ENCODE results near the gene SLC22A3. TPM values are rescaled to one million over a fixed set of nuclear protein-coding genes. Genes with fewer than 3 reads are reported as not detected.

Gene SLC22A3
- total RNA-seq, 2 donors from 2014 or later, result not detected

GRCh38 chr6:160419488-160419887 lies 71.3 kb downstream of the SLC22A3 start:
- DNase-seq, result no peak
- no peaks in the 10 kb centered on the region for H3K36me3 Mint-ChIP-seq (ENCODE audit: low read depth)
- H3K9me3 ChIP-seq (ENCODE audit: control insufficient read depth, low read length, poor library complexity, severe bottlenecking), result no peaks in the 10 kb centered on the region
- ATAC-seq, result no peak
- no peak overlapping the region for H3K4me3 Mint-ChIP-seq
- no peaks in the 10 kb centered on the region for H3K4me1 Mint-ChIP-seq
- no peak overlapping the region for H3K27ac Mint-ChIP-seq
- peaks cover 16% of the 10 kb centered on the region for H3K27me3 Mint-ChIP-seq

DNA sequence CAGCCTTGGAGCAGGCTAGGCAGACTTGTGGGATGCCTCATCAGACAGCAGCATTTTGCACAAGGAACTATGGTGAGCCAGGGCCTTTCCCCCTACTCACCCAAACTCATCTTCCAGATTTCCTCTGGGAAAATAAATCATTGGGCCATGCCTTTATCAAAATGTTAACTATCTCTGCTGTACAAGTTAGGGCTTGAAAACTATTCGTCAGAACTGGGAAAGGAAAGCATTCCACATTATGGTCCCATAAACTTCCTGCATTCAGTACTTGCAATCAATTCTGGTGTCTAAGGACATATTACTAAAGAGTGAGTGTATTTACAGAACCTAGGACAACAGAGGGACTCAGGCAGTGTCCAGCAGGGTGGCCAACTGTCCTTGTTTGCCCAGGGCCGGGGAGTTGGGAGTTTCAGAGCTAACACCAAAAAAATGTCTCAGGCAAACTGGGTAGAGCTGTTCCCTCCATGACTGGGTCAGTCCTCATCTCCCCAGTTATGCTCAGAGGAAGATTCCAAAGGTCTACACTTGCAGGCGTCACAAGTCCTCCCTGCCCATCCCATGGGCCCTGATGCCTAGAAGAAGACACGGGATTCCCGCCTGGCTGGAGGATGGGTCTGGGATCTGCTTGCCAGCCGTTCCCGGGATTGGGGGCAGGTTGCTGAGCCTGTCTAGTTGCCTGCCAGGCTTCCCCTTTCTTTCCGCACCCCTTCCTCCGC lies 72.2 kb downstream of the SLC22A3 start:
- Mint-ChIP-seq H3K4me3 (no peak overlapping the region), H3K27me3 (peaks cover 16% of the 10 kb centered on the region)

GRCh38 chr6:160420969-160421556 lies 72.9 kb downstream of the SLC22A3 start:
- ATAC-seq, result no peak
- H3K27ac Mint-ChIP-seq, result no peak overlapping the region
- H3K4me3 Mint-ChIP-seq, result no peak overlapping the region

More for the DNA sequence above, 72.2 kb downstream of the SLC22A3 start:
- H3K27ac Mint-ChIP-seq, result no peak overlapping the region
- no peak for DNase-seq
- H3K4me1 Mint-ChIP-seq, result no peaks in the 10 kb centered on the region
- no peaks in the 10 kb centered on the region for H3K36me3 Mint-ChIP-seq (ENCODE audit: low read depth)
- ATAC-seq, result no peak
- H3K9me3 ChIP-seq (ENCODE audit: control insufficient read depth, low read length, poor library complexity, severe bottlenecking), result no peaks in the 10 kb centered on the region

GRCh38 chr6:160421854-160422253 lies 73.7 kb downstream of the SLC22A3 start:
- ATAC-seq, result no peak
- Mint-ChIP-seq H3K27me3 (peaks cover 20% of the 10 kb centered on the region), H3K36me3 (ENCODE audit: low read depth) (no peaks in the 10 kb centered on the region), H3K4me3 (no peak overlapping the region), H3K4me1 (peaks cover 9% of the 10 kb centered on the region), H3K27ac (no peak overlapping the region)
- H3K9me3 ChIP-seq (ENCODE audit: control insufficient read depth, low read length, poor library complexity, severe bottlenecking), result no peaks in the 10 kb centered on the region
- DNase-seq, result no peak

More at GRCh38 chr6:160420969-160421556, 72.9 kb downstream of the SLC22A3 start:
- no peaks in the 10 kb centered on the region for H3K36me3 Mint-ChIP-seq (ENCODE audit: low read depth)
- DNase-seq, result no peak
- H3K9me3 ChIP-seq (ENCODE audit: control insufficient read depth, low read length, poor library complexity, severe bottlenecking), result no peaks in the 10 kb centered on the region
- peaks cover 16% of the 10 kb centered on the region for H3K27me3 Mint-ChIP-seq
- peaks cover under 1% of the 10 kb centered on the region for H3K4me1 Mint-ChIP-seq

DNA sequence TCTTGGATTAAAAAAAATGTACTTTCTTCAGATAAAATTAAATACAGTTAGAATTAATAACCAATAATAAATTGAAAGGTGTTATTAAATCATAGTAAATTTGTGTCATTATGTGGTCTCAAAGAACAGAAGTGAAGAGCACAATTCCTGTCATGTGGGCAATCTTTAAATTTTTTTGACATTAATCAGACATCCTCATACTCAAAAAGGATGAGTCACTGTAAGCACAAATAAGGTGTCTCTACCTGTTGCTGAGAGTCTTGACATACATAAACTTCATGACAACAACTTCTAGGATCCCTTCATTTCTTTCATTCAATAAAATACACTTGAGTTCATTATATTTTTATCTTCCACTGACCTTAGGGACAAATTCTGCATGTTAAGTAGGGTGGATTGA lies 76.1 kb downstream of the SLC22A3 start:
- peaks cover 10% of the 10 kb centered on the region for H3K4me1 Mint-ChIP-seq
- DNase-seq (no peak), ATAC-seq (no peak)
- no peaks in the 10 kb centered on the region for H3K9me3 ChIP-seq (ENCODE audit: control insufficient read depth, low read length, poor library complexity, severe bottlenecking)
- no peak overlapping the region for H3K27ac Mint-ChIP-seq
- H3K36me3 Mint-ChIP-seq (ENCODE audit: low read depth), result no peaks in the 10 kb centered on the region
- H3K4me3 Mint-ChIP-seq, result no peak overlapping the region
- H3K27me3 Mint-ChIP-seq, result peaks cover 28% of the 10 kb centered on the region

- H3K27ac Mint-ChIP-seq, result no peak overlapping the region
- DNase-seq (no peak), ATAC-seq (no peak)
- no peaks in the 10 kb centered on the region for H3K36me3 Mint-ChIP-seq (ENCODE audit: low read depth)
- no peak overlapping the region for H3K4me3 Mint-ChIP-seq
- no peaks in the 10 kb centered on the region for H3K9me3 ChIP-seq (ENCODE audit: control insufficient read depth, low read length, poor library complexity, severe bottlenecking)
- H3K4me1 Mint-ChIP-seq, result peaks cover 10% of the 10 kb centered on the region
- H3K27me3 Mint-ChIP-seq, result peaks cover 38% of the 10 kb centered on the region
Observed at GRCh38 chr6:160426136-160426535, 78.0 kb downstream of the SLC22A3 start.

DNA sequence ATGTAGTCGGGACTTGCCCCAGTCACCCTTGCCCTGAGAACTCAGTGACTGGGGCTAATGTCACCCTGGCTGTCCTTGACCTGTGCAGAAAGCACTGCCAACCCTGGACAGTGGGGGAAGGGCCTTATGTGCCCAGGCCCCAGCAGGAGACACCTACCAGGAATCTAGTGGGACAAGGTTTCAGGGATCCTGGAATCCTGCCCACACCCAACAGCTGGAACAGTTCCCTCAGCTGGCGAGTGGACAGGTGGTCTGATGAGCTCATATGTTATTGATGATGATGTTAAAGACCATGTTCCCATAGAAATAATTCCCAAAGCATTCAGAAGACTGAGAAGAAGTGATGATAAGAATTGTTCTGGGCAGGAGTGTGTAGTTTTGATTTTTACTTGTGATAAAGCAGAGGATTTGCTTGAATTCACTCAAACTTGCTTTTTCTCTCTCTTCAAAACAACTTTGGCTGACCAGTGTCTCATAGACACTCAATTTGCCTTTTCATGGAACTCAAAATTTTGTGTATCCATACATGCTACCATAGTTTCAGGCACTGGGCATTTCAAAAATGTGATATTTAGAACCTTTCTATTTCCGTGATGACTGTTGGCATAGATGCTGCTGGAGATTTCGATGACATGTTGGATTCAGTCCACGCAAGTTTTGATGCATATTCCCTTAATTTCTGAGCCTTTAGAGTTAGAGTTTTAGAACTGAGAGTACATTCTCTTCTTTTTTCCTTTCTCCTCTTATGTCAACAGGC lies 79.3 kb downstream of the SLC22A3 start:
- Mint-ChIP-seq H3K27me3 (peaks cover 38% of the 10 kb centered on the region), H3K36me3 (ENCODE audit: low read depth) (no peaks in the 10 kb centered on the region), H3K4me3 (no peak overlapping the region), H3K4me1 (peaks cover 10% of the 10 kb centered on the region), H3K27ac (no peak overlapping the region)
- no peaks in the 10 kb centered on the region for H3K9me3 ChIP-seq (ENCODE audit: control insufficient read depth, low read length, poor library complexity, severe bottlenecking)
- ATAC-seq, result no peak
- DNase-seq, result no peak

GRCh38 chr6:160428069-160428430 lies 79.9 kb downstream of the SLC22A3 start:
- Mint-ChIP-seq H3K4me1 (peaks cover 10% of the 10 kb centered on the region), H3K27ac (no peak overlapping the region), H3K4me3 (no peak overlapping the region), H3K27me3 (peaks cover 43% of the 10 kb centered on the region), H3K36me3 (ENCODE audit: low read depth) (no peaks in the 10 kb centered on the region)
- no peaks in the 10 kb centered on the region for H3K9me3 ChIP-seq (ENCODE audit: control insufficient read depth, low read length, poor library complexity, severe bottlenecking)
- DNase-seq (no peak), ATAC-seq (no peak)

DNA sequence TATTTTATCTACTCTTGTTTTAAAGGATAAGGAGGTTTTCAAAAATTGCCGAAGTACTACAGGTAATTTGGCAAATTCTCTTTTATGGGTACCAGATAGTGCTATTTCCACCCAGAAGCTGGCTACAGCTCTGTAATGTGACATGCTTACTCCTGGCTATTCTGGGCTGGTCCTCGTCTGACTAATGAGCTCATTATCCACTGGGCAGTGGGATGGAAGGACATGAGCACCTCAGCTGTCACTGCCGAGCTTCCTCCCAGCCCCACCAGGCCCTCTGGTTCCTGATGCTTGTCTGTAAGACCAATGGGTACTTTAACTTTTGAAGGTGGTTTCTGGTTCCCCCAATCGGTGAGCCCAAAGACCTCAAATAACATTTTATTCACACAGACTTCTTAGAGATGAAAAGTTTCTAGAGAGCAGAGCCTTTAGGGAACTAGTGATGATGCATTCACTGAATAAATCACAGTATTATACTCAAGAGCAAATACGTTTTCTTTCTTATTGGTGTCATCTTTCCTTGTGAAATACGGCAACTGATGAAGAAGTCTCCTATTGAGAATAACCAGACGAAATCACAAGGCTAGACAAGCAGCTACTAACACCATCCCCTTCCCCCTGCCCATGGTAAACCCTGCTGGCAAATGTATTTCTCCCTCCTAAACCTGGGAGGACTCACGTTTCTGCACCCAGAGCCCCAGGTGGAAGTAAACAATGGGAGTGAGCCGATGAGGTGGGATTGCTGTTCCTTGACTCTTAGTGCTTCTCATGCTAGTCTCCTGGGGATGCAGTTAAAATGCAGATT lies 80.8 kb downstream of the SLC22A3 start:
- no peak for DNase-seq
- Mint-ChIP-seq H3K4me1 (peaks cover 10% of the 10 kb centered on the region), H3K27ac (no peak overlapping the region), H3K36me3 (ENCODE audit: low read depth) (no peaks in the 10 kb centered on the region), H3K27me3 (peaks cover 44% of the 10 kb centered on the region), H3K4me3 (no peak overlapping the region)
- no peaks in the 10 kb centered on the region for H3K9me3 ChIP-seq (ENCODE audit: control insufficient read depth, low read length, poor library complexity, severe bottlenecking)
- ATAC-seq, result no peak

- H3K27ac Mint-ChIP-seq, result no peak overlapping the region
- H3K9me3 ChIP-seq (ENCODE audit: control insufficient read depth, low read length, poor library complexity, severe bottlenecking), result no peaks in the 10 kb centered on the region
- H3K36me3 Mint-ChIP-seq (ENCODE audit: low read depth), result no peaks in the 10 kb centered on the region
- H3K27me3 Mint-ChIP-seq, result peaks cover 44% of the 10 kb centered on the region
- H3K4me1 Mint-ChIP-seq, result peaks cover 10% of the 10 kb centered on the region
- DNase-seq (no peak), ATAC-seq (no peak)
- H3K4me3 Mint-ChIP-seq, result no peak overlapping the region
Observed at GRCh38 chr6:160429620-160429895, 81.4 kb downstream of the SLC22A3 start.

DNA sequence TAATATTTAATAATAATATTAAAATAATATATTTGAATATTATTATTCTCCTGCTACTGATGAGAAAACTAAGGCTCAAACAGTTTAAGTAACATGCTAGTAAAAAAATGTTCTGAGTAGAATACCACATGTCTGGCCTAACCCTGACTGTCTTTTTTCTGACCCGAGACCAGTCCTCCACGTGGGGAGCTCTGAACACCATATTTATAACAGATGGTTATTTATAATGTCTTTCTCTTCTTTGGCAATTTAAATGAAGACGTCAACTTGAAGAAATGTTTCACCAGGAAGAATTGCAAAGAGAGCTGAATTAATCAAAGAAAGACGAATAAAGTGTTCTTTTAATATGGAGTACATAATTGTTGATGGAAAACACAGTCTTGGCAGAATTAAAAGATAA lies 82.0 kb downstream of the SLC22A3 start:
- ATAC-seq, result no peak
- H3K27me3 Mint-ChIP-seq, result peaks cover 44% of the 10 kb centered on the region
- H3K36me3 Mint-ChIP-seq (ENCODE audit: low read depth), result no peaks in the 10 kb centered on the region
- H3K4me1 Mint-ChIP-seq, result peaks cover 10% of the 10 kb centered on the region
- H3K27ac Mint-ChIP-seq, result no peak overlapping the region
- H3K9me3 ChIP-seq (ENCODE audit: control insufficient read depth, low read length, poor library complexity, severe bottlenecking), result no peaks in the 10 kb centered on the region
- no peak overlapping the region for H3K4me3 Mint-ChIP-seq
- no peak for DNase-seq

- Mint-ChIP-seq H3K27ac (no peak overlapping the region), H3K4me3 (no peak overlapping the region), H3K36me3 (ENCODE audit: low read depth) (no peaks in the 10 kb centered on the region), H3K27me3 (peaks cover 47% of the 10 kb centered on the region), H3K4me1 (peaks cover 11% of the 10 kb centered on the region)
- ATAC-seq, result no peak
- no peaks in the 10 kb centered on the region for H3K9me3 ChIP-seq (ENCODE audit: control insufficient read depth, low read length, poor library complexity, severe bottlenecking)
- DNase-seq, result no peak
Observed at GRCh38 chr6:160430751-160431150, 82.6 kb downstream of the SLC22A3 start.

GRCh38 chr6:160431226-160431625 lies 83.0 kb downstream of the SLC22A3 start:
- ATAC-seq (no peak), DNase-seq (no peak)
- H3K9me3 ChIP-seq (ENCODE audit: control insufficient read depth, low read length, poor library complexity, severe bottlenecking), result no peaks in the 10 kb centered on the region
- H3K4me3 Mint-ChIP-seq, result no peak overlapping the region
- H3K27ac Mint-ChIP-seq, result no peak overlapping the region
- H3K36me3 Mint-ChIP-seq (ENCODE audit: low read depth), result no peaks in the 10 kb centered on the region
- peaks cover 10% of the 10 kb centered on the region for H3K4me1 Mint-ChIP-seq
- peaks cover 52% of the 10 kb centered on the region for H3K27me3 Mint-ChIP-seq
